Fibroblast of pulmonary artery (primary cell): Measurements from ENCODE around the gene ALKBH3.

Source experiments
- DNase-seq: peaks from one replicate; pipeline ENCODE4 v3.0.0-alpha.2; 2010; ENCODE audit warnings: low read depth
- H3K4me3 ChIP-seq: replicated peaks from 2 replicates; pipeline ENCODE4 v1.5.1; 2011; ENCODE audit warnings: low read depth, mild to moderate bottlenecking, control low read depth, low read length, moderate library complexity
- TF ChIP-seq, protein P1 (sequence below): IDR thresholded peaks from 2 replicates; pipeline ENCODE4 v1.5.1; 2011; ENCODE audit warnings: mild to moderate bottlenecking, control low read depth, low read length, inconsistent platforms; ENCODE audit errors: missing control alignments

ALKBH3 gene

DNA sequence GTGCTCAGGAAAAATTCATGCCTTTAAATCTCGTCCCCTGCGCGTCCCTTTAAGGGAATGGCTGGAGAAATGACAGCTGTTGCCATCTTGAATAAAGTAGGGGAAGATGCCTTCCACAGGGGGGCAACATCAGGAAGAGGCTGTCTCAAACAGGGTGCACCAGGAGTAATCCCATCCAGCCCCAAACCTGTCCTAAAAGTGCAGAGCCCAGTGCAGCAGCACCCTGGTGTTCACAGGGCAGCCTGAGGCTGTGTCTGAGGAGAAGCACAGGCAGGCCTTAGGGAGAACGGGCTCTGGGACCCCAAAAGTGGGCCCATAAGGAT lies 51.0 kb downstream of the ALKBH3 start:
- DNase-seq, result no peak
- H3K4me3 ChIP-seq, result no peak overlapping the region
- TF ChIP-seq, protein P1, sequence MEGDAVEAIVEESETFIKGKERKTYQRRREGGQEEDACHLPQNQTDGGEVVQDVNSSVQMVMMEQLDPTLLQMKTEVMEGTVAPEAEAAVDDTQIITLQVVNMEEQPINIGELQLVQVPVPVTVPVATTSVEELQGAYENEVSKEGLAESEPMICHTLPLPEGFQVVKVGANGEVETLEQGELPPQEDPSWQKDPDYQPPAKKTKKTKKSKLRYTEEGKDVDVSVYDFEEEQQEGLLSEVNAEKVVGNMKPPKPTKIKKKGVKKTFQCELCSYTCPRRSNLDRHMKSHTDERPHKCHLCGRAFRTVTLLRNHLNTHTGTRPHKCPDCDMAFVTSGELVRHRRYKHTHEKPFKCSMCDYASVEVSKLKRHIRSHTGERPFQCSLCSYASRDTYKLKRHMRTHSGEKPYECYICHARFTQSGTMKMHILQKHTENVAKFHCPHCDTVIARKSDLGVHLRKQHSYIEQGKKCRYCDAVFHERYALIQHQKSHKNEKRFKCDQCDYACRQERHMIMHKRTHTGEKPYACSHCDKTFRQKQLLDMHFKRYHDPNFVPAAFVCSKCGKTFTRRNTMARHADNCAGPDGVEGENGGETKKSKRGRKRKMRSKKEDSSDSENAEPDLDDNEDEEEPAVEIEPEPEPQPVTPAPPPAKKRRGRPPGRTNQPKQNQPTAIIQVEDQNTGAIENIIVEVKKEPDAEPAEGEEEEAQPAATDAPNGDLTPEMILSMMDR, result no peak

- no peak for DNase-seq
- TF ChIP-seq, protein P1, result no peak
- no peak overlapping the region for H3K4me3 ChIP-seq
These were observed 52.6 kb downstream of the ALKBH3 start for GRCh38 chr11:43933226-43933607.

- TF ChIP-seq, protein P1, result peak; percentile 20
- peak; percentile 63 for DNase-seq
- no peak overlapping the region for H3K4me3 ChIP-seq
These were observed 53.2 kb downstream of the ALKBH3 start for GRCh38 chr11:43933608-43934551.

- no peak for DNase-seq
- TF ChIP-seq, protein P1, result no peak
- no peak overlapping the region for H3K4me3 ChIP-seq
These were observed 54.2 kb downstream of the ALKBH3 start for GRCh38 chr11:43934601-43935423.

- TF ChIP-seq, protein P1, result no peak
- DNase-seq, result no peak
- H3K4me3 ChIP-seq, result no peak overlapping the region
These were observed 54.9 kb downstream of the ALKBH3 start for GRCh38 chr11:43935424-43935979.

- TF ChIP-seq, protein P1, result no peak
- no peak for DNase-seq
- no peak overlapping the region for H3K4me3 ChIP-seq
These were observed 55.4 kb downstream of the ALKBH3 start for GRCh38 chr11:43936076-43936475.
